KOPT-K1 (cell line): Measurements from ENCODE around the gene WASF3.
"Not testable (repeated sequence)": the region's sequence is repeated elsewhere in the genome, so short reads cannot be mapped to it uniquely, and the experiment has no call there.

Experiments used
- H3K27ac ChIP-seq: fragments of 200-600 bp; sonication (generic); 2 replicates; pipeline ENCODE4 v1.5.1; 2016; ENCODE audit warnings: antibody characterized with exemption, mild to moderate bottlenecking, low read depth, low read length; ENCODE audit not compliant: poor library complexity, severe bottlenecking
- H3K36me3 ChIP-seq: fragments of 200-600 bp; sonication (generic); 2 replicates; pipeline ENCODE4 v1.5.1; 2017; ENCODE audit warnings: antibody characterized with exemption, mild to moderate bottlenecking, low read length, moderate library complexity; ENCODE audit not compliant: insufficient read depth
- H3K9me3 ChIP-seq: fragments of 200-600 bp; sonication (generic); 2 replicates; pipeline ENCODE4 v1.5.1; 2017; ENCODE audit warnings: antibody characterized with exemption, low read length, mild to moderate bottlenecking; ENCODE audit not compliant: insufficient read depth, poor library complexity, severe bottlenecking

WASF3 gene

GRCh38 chr13:26621731-26622401, 64.4 kb downstream of the WASF3 start:
- peaks cover 20% of the 10 kb centered on the region for H3K9me3 ChIP-seq
- no peaks in the 10 kb centered on the region for H3K36me3 ChIP-seq
- H3K27ac ChIP-seq, result no peak overlapping the region

GRCh38 chr13:26623125-26623524, 65.6 kb downstream of the WASF3 start:
- Histone ChIP-seq H3K36me3 (no peaks in the 10 kb centered on the region), H3K9me3 (peaks cover 20% of the 10 kb centered on the region), H3K27ac (no peak overlapping the region)

- H3K27ac ChIP-seq, result no peak overlapping the region
Observed at GRCh38 chr13:26624572-26624971, 67.1 kb downstream of the WASF3 start.

GRCh38 chr13:26626271-26626670, 68.8 kb downstream of the WASF3 start:
- no peaks in the 10 kb centered on the region for H3K36me3 ChIP-seq
- no peak overlapping the region for H3K27ac ChIP-seq
- H3K9me3 ChIP-seq, result peaks cover 19% of the 10 kb centered on the region

More at GRCh38 chr13:26624572-26624971, 67.1 kb downstream of the WASF3 start:
- Histone ChIP-seq H3K9me3 (peaks cover 20% of the 10 kb centered on the region), H3K36me3 (no peaks in the 10 kb centered on the region)

- H3K36me3 ChIP-seq, result no peaks in the 10 kb centered on the region
- H3K9me3 ChIP-seq, result peaks cover 12% of the 10 kb centered on the region
- H3K27ac ChIP-seq, result no peak overlapping the region
Observed at GRCh38 chr13:26628706-26629105, 71.2 kb downstream of the WASF3 start.

- Histone ChIP-seq H3K27ac (no peak overlapping the region), H3K36me3 (no peaks in the 10 kb centered on the region), H3K9me3 (peaks cover 5% of the 10 kb centered on the region)
Observed at GRCh38 chr13:26629260-26629825, 71.9 kb downstream of the WASF3 start.

GRCh38 chr13:26635634-26636033, 78.2 kb downstream of the WASF3 start:
- not testable (repeated sequence) for H3K27ac ChIP-seq, H3K36me3 ChIP-seq
- H3K9me3 ChIP-seq, result peaks cover 18% of the 10 kb centered on the region

GRCh38 chr13:26636073-26636472, 78.6 kb downstream of the WASF3 start:
- H3K9me3 ChIP-seq, result peaks cover 18% of the 10 kb centered on the region
- H3K27ac ChIP-seq, H3K36me3 ChIP-seq: not testable (repeated sequence)

- no peak overlapping the region for H3K27ac ChIP-seq
- no peaks in the 10 kb centered on the region for H3K36me3 ChIP-seq
- peaks cover 15% of the 10 kb centered on the region for H3K9me3 ChIP-seq
Observed at GRCh38 chr13:26646603-26647002, 89.1 kb downstream of the WASF3 start.

- H3K36me3 ChIP-seq, result no peaks in the 10 kb centered on the region
- no peak overlapping the region for H3K27ac ChIP-seq
- peaks cover 15% of the 10 kb centered on the region for H3K9me3 ChIP-seq
Observed at GRCh38 chr13:26651234-26651633, 93.8 kb downstream of the WASF3 start.

- Histone ChIP-seq H3K27ac (no peak overlapping the region), H3K36me3 (no peaks in the 10 kb centered on the region), H3K9me3 (peaks cover 15% of the 10 kb centered on the region)
Observed at GRCh38 chr13:26653310-26653709, 95.8 kb downstream of the WASF3 start.

- no peak overlapping the region for H3K27ac ChIP-seq
- H3K9me3 ChIP-seq, result peaks cover 15% of the 10 kb centered on the region
- no peaks in the 10 kb centered on the region for H3K36me3 ChIP-seq
Observed at GRCh38 chr13:26653842-26654241, 96.4 kb downstream of the WASF3 start.

GRCh38 chr13:26656919-26657318, 99.4 kb downstream of the WASF3 start:
- Histone ChIP-seq H3K27ac (no peak overlapping the region), H3K36me3 (no peaks in the 10 kb centered on the region)

GRCh38 chr13:26658448-26659385, 101.2 kb downstream of the WASF3 start:
- Histone ChIP-seq H3K36me3 (no peaks in the 10 kb centered on the region), H3K9me3 (no peaks in the 10 kb centered on the region), H3K27ac (no peak overlapping the region)

More at GRCh38 chr13:26656919-26657318, 99.4 kb downstream of the WASF3 start:
- H3K9me3 ChIP-seq, result no peaks in the 10 kb centered on the region

- H3K9me3 ChIP-seq, result no peaks in the 10 kb centered on the region
- no peaks in the 10 kb centered on the region for H3K36me3 ChIP-seq
- H3K27ac ChIP-seq, result no peak overlapping the region
Observed at GRCh38 chr13:26660185-26660584, 102.7 kb downstream of the WASF3 start.
